G401.6 (cell line): ENCODE data around the gene CKAP2.
"Not testable (repeated sequence)": the region's sequence is repeated elsewhere in the genome, so short reads cannot be mapped to it uniquely, and the experiment has no call there.

Experiments used
- FAIRE-seq: peaks from 2 replicates; lab custom pipeline; 2012; peaks lifted over from hg19 to GRCh38; lab: Jason Lieb, UNC

The CKAP2 gene

GRCh38 chr13:52452470-52452869 lies 2.8 kb upstream of the CKAP2 start:
- FAIRE-seq, result no peak

GRCh38 chr13:52454459-52454819 lies 839 bp upstream of the CKAP2 start:
- no peak for FAIRE-seq

DNA sequence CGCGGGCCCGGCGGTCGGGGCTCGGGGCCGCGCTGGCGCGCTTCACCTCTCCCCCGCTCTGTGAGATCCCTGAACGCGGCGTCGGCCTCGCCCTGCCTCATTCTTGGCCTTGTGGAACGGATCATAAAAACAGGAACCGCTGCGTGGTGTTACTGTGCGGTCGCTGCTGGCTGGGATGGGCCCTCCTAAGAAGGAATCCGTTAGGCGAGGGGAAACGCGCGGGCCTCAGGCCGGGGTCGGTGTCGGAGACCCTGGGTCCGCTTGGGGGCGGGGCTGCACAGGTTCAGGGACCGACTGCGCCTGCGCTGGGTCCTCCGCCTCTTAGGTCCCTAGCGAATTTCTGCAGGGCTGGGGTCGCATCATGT lies 381 bp downstream of the CKAP2 start:
- no peak for FAIRE-seq

DNA sequence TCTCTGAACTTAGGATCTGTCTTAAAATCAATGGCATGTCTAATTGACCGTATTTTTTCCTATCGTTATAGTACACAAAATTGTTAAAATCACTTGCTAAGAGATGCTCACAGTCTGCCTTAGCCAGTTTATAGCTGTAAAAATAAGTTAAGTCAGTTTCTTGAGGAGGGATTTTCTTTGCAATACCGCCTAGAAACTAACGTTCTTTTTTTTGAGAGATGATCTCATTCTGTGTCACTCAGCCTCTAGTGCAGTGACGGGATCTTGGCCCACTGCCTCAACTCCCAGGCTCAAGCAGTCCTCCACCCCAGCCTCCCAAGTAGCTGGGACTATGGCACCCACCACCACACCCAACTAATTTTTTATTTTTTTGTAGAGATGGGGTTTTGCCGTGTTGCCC lies 4.4 kb downstream of the CKAP2 start:
- no peak for FAIRE-seq

DNA sequence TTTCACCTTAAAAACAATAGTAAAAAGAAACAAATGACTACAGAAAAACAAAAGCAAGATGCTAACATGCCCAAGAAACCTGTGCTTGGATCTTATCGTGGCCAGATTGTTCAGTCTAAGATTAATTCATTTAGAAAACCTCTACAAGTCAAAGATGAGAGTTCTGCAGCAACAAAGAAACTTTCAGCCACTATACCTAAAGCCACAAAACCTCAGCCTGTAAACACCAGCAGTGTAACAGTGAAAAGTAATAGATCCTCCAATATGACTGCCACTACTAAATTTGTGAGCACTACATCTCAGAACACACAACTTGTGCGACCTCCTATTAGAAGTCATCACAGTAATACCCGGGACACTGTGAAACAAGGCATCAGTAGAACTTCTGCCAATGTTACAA lies 6.0 kb downstream of the CKAP2 start:
- FAIRE-seq, result no peak

DNA sequence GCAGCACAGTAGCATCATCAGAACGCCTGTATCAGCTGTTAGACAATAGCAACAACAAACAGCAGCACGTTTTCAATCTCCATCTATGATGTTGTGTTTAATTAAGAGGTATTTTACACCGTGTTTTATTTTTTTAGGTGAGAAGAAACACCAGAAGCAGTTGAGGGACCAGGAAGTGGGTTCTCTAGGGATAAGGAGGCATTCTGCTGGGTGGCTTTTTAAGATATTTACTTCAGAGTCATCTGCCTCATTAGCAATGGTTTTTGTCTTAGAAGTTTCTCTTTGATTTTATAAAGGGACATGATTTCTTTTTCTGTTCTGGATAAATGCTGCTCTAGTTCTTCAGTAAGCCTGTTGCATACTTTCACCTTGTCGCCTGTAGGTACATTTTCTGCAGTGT lies 8.2 kb downstream of the CKAP2 start:
- FAIRE-seq, result no peak

DNA sequence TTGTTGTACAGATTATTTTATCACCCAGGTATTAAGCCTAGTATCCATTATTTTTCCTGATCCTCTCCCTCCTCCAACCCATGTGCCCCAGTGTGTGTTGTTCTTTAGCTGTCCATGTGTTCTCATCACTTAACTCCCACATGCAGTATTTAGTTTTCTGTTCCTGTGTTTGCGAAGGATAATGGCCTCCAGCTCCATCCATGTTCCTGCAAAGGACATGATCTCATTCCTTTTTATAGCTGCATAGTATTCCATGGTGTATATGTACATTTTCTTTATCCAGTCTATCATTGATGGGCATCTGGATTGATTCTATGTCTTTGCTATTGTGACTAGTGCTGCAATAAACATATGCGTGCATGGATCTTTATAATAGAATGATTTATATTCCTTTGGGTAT lies 13.2 kb downstream of the CKAP2 start:
- not testable (repeated sequence) for FAIRE-seq

- FAIRE-seq, result peak; percentile 98
These were observed 25.6 kb downstream of the CKAP2 start for GRCh38 chr13:52480677-52481428.

GRCh38 chr13:52487078-52487477 lies 31.8 kb downstream of the CKAP2 start:
- FAIRE-seq, result peak; percentile 93

- FAIRE-seq, result not testable (repeated sequence)
These were observed 33.5 kb downstream of the CKAP2 start for GRCh38 chr13:52488763-52489162.

DNA sequence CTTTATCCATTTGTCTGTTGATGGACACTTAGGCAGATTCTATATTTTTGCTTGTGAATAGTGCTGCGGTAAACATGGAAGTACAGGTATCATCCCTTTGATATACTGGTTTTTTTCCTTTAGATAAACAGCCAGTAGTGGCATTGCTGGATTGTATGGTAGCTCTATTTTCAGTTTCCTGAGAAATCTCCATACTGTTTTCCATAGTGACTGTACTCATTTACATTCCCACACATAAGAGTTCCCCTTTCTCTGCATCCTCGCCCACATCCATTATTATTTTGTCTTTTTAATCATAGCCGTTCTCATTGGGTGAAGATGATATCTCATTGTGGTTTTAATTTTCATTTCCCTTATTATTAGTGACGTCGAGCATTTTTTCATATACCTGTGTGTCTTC lies 35.7 kb downstream of the CKAP2 start:
- FAIRE-seq, result not testable (repeated sequence)

GRCh38 chr13:52494241-52494640 lies 39.0 kb downstream of the CKAP2 start:
- not testable (repeated sequence) for FAIRE-seq

- not testable (repeated sequence) for FAIRE-seq
These were observed 42.7 kb downstream of the CKAP2 start for GRCh38 chr13:52497979-52498378.

- FAIRE-seq, result not testable (repeated sequence)
These were observed 47.0 kb downstream of the CKAP2 start for GRCh38 chr13:52502277-52502676.

DNA sequence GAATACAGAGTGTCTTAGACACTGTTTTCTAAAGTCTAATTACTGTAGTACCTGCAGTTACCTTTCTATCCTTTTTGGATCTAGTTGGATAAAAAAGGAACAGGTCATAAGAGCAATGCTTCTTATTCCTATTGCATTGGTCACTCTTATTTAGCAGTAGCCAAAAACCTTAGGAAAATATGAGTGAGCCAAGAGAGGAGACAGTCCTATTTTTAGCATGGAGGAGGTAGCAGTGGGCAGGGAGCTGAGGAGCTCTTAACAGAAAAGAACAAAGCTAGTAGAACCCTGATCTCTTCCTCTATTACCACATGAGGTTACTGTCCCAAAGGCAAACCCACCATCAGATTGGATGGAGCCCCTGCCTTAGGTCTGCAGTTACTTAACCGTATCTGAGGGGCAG lies 50.6 kb downstream of the CKAP2 start:
- not testable (repeated sequence) for FAIRE-seq

GRCh38 chr13:52509532-52509931 lies 54.3 kb downstream of the CKAP2 start:
- not testable (repeated sequence) for FAIRE-seq

DNA sequence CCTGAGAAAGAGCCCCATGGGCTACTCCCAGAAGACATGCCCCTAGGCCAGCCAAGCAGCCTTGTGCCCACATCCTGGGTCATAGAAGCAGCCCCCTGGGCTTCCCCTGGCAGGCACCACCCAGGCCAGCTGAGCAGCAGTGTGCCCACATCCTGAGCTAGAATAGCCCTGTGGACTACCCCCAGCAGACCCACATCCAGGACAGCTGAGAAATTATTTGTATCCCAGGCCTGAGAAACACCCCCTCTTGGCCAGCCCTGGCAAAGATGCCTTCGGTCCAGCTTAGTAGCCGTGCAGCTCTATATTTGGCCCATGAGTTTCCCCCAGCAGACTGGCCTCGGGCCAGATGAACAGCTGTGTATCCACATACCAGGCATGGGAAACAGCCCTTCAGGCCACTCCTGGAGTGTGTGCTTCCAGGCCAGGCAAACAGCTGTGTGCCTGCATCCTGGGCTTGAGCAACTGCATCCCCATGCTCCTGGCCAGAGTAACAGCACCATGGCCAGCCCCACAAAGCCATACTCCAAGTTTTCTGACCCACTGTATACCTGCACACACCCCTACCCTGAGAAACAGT lies 55.0 kb downstream of the CKAP2 start:
- not testable (repeated sequence) for FAIRE-seq

GRCh38 chr13:52511598-52511997 lies 56.3 kb downstream of the CKAP2 start:
- not testable (repeated sequence) for FAIRE-seq

DNA sequence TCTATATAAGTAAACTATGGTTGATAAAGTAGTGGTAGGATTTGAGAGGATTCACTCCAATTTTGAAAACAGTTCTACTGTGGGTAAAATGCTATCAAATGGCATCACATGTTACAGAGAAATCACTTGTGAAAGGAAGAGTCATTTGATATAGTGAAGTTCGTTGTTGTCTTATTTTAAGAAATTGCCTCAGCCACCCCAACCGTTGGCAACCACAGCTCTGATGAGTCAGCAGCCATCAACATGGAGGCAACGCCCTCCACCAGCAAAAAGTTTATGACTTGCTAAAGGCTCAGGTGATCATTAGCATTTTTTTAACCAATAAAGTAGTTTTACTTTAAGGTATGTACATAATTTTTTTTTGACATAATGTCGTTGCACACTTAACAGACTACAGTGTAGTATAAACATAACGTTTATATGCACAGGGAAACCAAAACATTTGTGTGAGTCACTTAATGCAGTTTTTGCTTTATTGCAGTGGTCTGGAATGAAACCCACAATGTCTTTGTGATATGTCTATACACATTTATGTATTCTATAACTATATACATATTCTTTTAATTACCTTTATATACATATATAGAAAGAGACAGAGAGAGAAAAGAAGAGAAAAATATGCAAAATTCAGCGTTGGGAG lies 58.8 kb downstream of the CKAP2 start:
- FAIRE-seq, result not testable (repeated sequence)

GRCh38 chr13:52523323-52523722 lies 68.0 kb downstream of the CKAP2 start:
- not testable (repeated sequence) for FAIRE-seq
